ENCODE data around the gene TNFRSF14. TPM values are rescaled to one million over a fixed set of nuclear protein-coding genes. Genes with fewer than 3 reads are reported as not detected.

TNFRSF14 gene
- total and polyA plus RNA-seq, 9 of the 15 experiments (the other 6 are each of a cell fraction or from before 2014, with no cell fraction given): 0.11 to 2.3 (median 0.68) TPM; not detected in 2

DNA sequence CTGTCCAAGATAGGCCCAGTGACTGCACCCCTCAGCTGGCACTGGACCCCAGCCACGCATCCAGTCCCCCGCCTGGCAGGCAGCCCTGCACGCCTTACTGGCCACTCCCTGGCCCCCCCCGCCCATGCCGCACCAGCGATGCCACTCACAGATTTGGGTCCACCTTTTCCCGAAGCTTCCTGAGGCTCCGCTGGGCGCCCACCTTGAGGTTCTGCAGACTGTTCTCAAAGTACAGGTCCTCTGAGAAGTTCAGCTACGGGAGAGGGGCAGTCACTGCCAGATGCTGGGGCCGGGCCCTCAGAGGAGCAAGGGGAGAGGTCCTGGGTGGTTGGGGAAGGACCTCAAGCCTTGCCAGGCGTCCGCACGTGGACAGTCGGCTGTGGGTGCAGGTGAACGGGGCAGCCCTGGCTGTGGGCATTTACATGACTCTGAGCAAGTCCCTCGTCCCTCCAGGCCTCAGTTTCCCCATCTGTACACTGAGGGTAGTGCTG is 38.5 kb downstream of the TNFRSF14 start (continued):
- TF ChIP-seq TGIF2 (CRISPR knock-in tag; IDR thresholded peaks at IDR 0.05) (no peak), ZKSCAN1 (IDR thresholded peaks at IDR 0.05; ENCODE audit: low read depth, low read length) (no peak), ZC3H4 (CRISPR knock-in tag; IDR thresholded peaks at IDR 0.05; ENCODE audit: borderline replicate concordance) (no peak), SUPT5H (IDR thresholded peaks at IDR 0.05) (no peak), ELF1 (tag; IDR thresholded peaks at IDR 0.05) (no peak), BHLHE40 (IDR thresholded peaks at IDR 0.05; ENCODE audit: low read length) (no peak), ZNF12 (CRISPR knock-in tag; IDR thresholded peaks at IDR 0.05) (no peak), CREM (IDR thresholded peaks at IDR 0.05; ENCODE audit: low read depth) (no peak)

DNA sequence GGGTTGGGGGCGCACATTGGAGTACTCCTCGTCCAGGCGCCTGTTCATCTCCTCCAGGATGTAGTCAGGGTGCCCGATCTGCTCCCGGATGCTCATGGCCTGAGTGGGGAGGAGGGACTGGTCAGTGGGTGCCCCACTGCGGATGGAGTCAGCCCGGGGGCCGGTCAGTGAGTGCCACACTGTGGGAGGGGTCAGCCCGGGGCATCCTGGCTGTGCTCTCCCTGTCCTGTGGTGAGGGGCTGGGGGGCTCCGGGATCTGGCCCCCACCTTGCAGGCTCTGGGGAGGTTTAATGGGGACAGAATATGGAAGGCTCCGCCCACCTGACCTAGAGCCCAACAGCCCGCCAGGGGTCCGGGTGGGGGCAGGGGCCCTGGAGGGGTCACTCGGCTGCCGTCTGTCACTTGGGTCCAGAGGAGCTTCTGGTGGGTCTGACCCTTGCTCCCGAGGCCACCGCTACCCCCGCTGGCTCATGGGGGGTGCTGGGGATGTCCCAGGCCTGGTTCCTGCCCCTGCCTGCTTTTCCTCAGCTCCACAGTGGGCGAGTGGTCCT is 39.2 kb downstream of the TNFRSF14 start:
- H3K27ac ChIP-seq (ENCODE audit: extremely low read depth, low read depth, low read length): no peak overlapping the region
- no peak for DNase-seq (ENCODE audit: extremely low read depth in 1 of 4, low spot score in 3 of 4)
- no TSS peak for BruUV-seq (replicated peaks)
- TF ChIP-seq, protein P1, sequence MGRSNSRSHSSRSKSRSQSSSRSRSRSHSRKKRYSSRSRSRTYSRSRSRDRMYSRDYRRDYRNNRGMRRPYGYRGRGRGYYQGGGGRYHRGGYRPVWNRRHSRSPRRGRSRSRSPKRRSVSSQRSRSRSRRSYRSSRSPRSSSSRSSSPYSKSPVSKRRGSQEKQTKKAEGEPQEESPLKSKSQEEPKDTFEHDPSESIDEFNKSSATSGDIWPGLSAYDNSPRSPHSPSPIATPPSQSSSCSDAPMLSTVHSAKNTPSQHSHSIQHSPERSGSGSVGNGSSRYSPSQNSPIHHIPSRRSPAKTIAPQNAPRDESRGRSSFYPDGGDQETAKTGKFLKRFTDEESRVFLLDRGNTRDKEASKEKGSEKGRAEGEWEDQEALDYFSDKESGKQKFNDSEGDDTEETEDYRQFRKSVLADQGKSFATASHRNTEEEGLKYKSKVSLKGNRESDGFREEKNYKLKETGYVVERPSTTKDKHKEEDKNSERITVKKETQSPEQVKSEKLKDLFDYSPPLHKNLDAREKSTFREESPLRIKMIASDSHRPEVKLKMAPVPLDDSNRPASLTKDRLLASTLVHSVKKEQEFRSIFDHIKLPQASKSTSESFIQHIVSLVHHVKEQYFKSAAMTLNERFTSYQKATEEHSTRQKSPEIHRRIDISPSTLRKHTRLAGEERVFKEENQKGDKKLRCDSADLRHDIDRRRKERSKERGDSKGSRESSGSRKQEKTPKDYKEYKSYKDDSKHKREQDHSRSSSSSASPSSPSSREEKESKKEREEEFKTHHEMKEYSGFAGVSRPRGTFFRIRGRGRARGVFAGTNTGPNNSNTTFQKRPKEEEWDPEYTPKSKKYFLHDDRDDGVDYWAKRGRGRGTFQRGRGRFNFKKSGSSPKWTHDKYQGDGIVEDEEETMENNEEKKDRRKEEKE (IDR thresholded peaks at IDR 0.05; ENCODE audit: borderline replicate concordance in 1 of 2, control insufficient read depth in 1 of 2, low read depth in 2 of 2, low read length in 1 of 2): no peak
- TF ChIP-seq MECOM (CRISPR knock-in tag; IDR thresholded peaks at IDR 0.05) (no peak), NR2C1 (IDR thresholded peaks at IDR 0.05) (no peak), NR2C1 (tag; IDR thresholded peaks at IDR 0.05) (no peak), DDX20 (tag; IDR thresholded peaks at IDR 0.05; ENCODE audit: low read depth) (no peak), EWSR1 (IDR thresholded peaks at IDR 0.05; ENCODE audit: borderline replicate concordance, low read depth, partially characterized antibody) (no peak), ZNF644 (tag; IDR thresholded peaks at IDR 0.05; ENCODE audit: low read depth) (no peak)
- TF ChIP-seq, protein P2, sequence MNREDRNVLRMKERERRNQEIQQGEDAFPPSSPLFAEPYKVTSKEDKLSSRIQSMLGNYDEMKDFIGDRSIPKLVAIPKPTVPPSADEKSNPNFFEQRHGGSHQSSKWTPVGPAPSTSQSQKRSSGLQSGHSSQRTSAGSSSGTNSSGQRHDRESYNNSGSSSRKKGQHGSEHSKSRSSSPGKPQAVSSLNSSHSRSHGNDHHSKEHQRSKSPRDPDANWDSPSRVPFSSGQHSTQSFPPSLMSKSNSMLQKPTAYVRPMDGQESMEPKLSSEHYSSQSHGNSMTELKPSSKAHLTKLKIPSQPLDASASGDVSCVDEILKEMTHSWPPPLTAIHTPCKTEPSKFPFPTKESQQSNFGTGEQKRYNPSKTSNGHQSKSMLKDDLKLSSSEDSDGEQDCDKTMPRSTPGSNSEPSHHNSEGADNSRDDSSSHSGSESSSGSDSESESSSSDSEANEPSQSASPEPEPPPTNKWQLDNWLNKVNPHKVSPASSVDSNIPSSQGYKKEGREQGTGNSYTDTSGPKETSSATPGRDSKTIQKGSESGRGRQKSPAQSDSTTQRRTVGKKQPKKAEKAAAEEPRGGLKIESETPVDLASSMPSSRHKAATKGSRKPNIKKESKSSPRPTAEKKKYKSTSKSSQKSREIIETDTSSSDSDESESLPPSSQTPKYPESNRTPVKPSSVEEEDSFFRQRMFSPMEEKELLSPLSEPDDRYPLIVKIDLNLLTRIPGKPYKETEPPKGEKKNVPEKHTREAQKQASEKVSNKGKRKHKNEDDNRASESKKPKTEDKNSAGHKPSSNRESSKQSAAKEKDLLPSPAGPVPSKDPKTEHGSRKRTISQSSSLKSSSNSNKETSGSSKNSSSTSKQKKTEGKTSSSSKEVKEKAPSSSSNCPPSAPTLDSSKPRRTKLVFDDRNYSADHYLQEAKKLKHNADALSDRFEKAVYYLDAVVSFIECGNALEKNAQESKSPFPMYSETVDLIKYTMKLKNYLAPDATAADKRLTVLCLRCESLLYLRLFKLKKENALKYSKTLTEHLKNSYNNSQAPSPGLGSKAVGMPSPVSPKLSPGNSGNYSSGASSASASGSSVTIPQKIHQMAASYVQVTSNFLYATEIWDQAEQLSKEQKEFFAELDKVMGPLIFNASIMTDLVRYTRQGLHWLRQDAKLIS (CRISPR knock-in tag; IDR thresholded peaks at IDR 0.05): no peak

More for the DNA sequence above, 39.2 kb downstream of the TNFRSF14 start:
- peaks cover 13 to 57% of the 10 kb centered on the region in 2 experiments; a peak in 4 of 5 replicates for H3K27me3 ChIP-seq (ENCODE audit: control insufficient read depth in 2 of 2, insufficient read depth in 2 of 2, low read length in 2 of 2)
- in situ Hi-C loops (cut with MboI): no loop called here
- ChIA-PET CTCF (ENCODE audit: low intra/inter-chr PET ratio) (no interaction called here), POLR2A (no interaction called here)
- peaks cover 0 to 57% of the 10 kb centered on the region in 2 experiments; a peak in 2 of 5 replicates for H3K4me1 ChIP-seq (replicated peaks in 1 of 2; ENCODE audit: control insufficient read depth in 2 of 2, insufficient read depth in 2 of 2, low read length in 2 of 2)
- H3K9me3 ChIP-seq (replicated peaks; ENCODE audit: control insufficient read depth, insufficient read depth, low read depth, low read length): no peaks in the 10 kb centered on the region
- no peak overlapping the region for H3K9ac ChIP-seq (ENCODE audit: insufficient read depth in 1 of 2, low read depth in 2 of 2, low read length in 2 of 2)
- 0 out of 2 replicates have a peak, but pooled peaks cover 6% of the 10 kb centered on the region for H4K20me1 ChIP-seq (replicated peaks; ENCODE audit: control insufficient read depth, insufficient read depth, low read length)
- intact Hi-C loops (cut with micrococcal nuclease): no loop called here
- 7% methylated on average over 15 of the region's 19 CpGs for whole genome bisulfite sequencing (ENCODE audit: insufficient coverage, low coverage, missing lambda C conversion rate)
- H2AFZ ChIP-seq (ENCODE audit: low read depth, low read length): no peak overlapping the region
- no peak overlapping the region for H3K4me2 ChIP-seq (ENCODE audit: insufficient read depth, low read length)
- no peaks in the 10 kb centered on the region for H3K9me1 ChIP-seq (ENCODE audit: control insufficient read depth, insufficient read depth, low read length)
- H3K79me2 ChIP-seq (ENCODE audit: control insufficient read depth, insufficient read depth, low read length): no peaks in the 10 kb centered on the region
- H3K4me3 ChIP-seq: no peak overlapping the region
- FAIRE-seq: no peak
- no peaks in the 10 kb centered on the region for H3K36me3 ChIP-seq (ENCODE audit: control insufficient read depth, insufficient read depth, low read length)
- no peak for ATAC-seq
